Osteoblast (primary cell): ENCODE results near the gene PCCB. TPM values are rescaled to one million over a fixed set of nuclear protein-coding genes. Genes with fewer than 3 reads are reported as not detected.

Source experiments
- DNase-seq: peaks from one replicate; pipeline ENCODE4 v3.0.0; 2011; ENCODE audit warnings: low spot score, mixed read lengths; ENCODE audit not compliant: insufficient read length; ENCODE audit errors: missing footprints
- H2AFZ ChIP-seq: 2 replicates; pipeline ENCODE4 v1.6.0; 2011; ENCODE audit warnings: mild to moderate bottlenecking, low read length
- H3K27ac ChIP-seq: 2 replicates; pipeline ENCODE4 v1.5.1; 2011; ENCODE audit warnings: mild to moderate bottlenecking, low read depth, low read length, moderate library complexity
- H3K27me3 ChIP-seq: 2 replicates; pipeline ENCODE4 v1.6.0; 2012; ENCODE audit warnings: mild to moderate bottlenecking, control low read depth, inconsistent platforms, low read length, moderate library complexity; ENCODE audit not compliant: insufficient read depth
- H3K36me3 ChIP-seq: 2 replicates; pipeline ENCODE4 v1.5.1; 2011; ENCODE audit warnings: mild to moderate bottlenecking, low read length, control low read depth, moderate library complexity; ENCODE audit not compliant: insufficient read depth
- H3K4me1 ChIP-seq: 2 replicates; pipeline ENCODE4 v1.5.1; 2011; ENCODE audit warnings: mild to moderate bottlenecking, low read length, control low read depth, moderate library complexity; ENCODE audit not compliant: insufficient read depth
- H3K4me2 ChIP-seq: 2 replicates; pipeline ENCODE4 v1.6.0; 2011; ENCODE audit warnings: mild to moderate bottlenecking, low read length; ENCODE audit not compliant: insufficient read depth
- H3K4me3 ChIP-seq: fragments of 200-600 bp; sonication (generic); 3 replicates; pipeline ENCODE4 v1.5.1; 2012; ENCODE audit warnings: mild to moderate bottlenecking, low read length, inconsistent platforms; ENCODE audit not compliant: insufficient read depth
- H3K79me2 ChIP-seq: 2 replicates; pipeline ENCODE4 v1.6.0; 2012; ENCODE audit warnings: mild to moderate bottlenecking, low read length, control low read depth, inconsistent platforms; ENCODE audit not compliant: insufficient read depth
- H3K9me3 ChIP-seq: 2 replicates; pipeline ENCODE4 v1.5.1; 2011; ENCODE audit warnings: low read depth, low read length, control low read depth
- H4K20me1 ChIP-seq: 2 replicates; pipeline ENCODE4 v1.6.0; 2012; ENCODE audit warnings: mild to moderate bottlenecking, low read length, control low read depth; ENCODE audit not compliant: insufficient read depth
- CTCF ChIP-seq: IDR thresholded peaks from 2 replicates; pipeline ENCODE4 v1.5.1; 2011; ENCODE audit warnings: mild to moderate bottlenecking, low read depth, low read length, moderate library complexity; ENCODE audit errors: extremely low read depth
- total RNA-seq: library from RNA; depleted of rRNA; stranded (reverse); fragments of >200 nt; gene quantifications from 2 replicates; pipeline ENCODE4 v1.2.3, GENCODE V29; 2012

PCCB gene
- total RNA-seq, 1 donor: 53.9 TPM

GRCh38 chr3:136237961-136238649 is 12.0 kb upstream of the PCCB start:
- H3K27ac ChIP-seq: no peak overlapping the region
- TF ChIP-seq CTCF: no peak
- no peak overlapping the region for H2AFZ ChIP-seq
- no peaks in the 10 kb centered on the region for H3K9me3 ChIP-seq
- H3K4me3 ChIP-seq: no peak overlapping the region
- no peaks in the 10 kb centered on the region for H3K79me2 ChIP-seq
- no peak overlapping the region for H3K4me2 ChIP-seq
- no peaks in the 10 kb centered on the region for H4K20me1 ChIP-seq
- DNase-seq: no peak
- no peaks in the 10 kb centered on the region for H3K36me3 ChIP-seq
- H3K4me1 ChIP-seq: no peaks in the 10 kb centered on the region
- peaks cover 4% of the 10 kb centered on the region for H3K27me3 ChIP-seq

GRCh38 chr3:136239094-136239493 is 11.0 kb upstream of the PCCB start:
- H3K4me2 ChIP-seq: no peak overlapping the region
- H3K27me3 ChIP-seq: peaks cover 4% of the 10 kb centered on the region
- H3K36me3 ChIP-seq: no peaks in the 10 kb centered on the region
- H3K4me3 ChIP-seq: no peak overlapping the region
- H3K79me2 ChIP-seq: no peaks in the 10 kb centered on the region
- H3K4me1 ChIP-seq: no peaks in the 10 kb centered on the region
- H4K20me1 ChIP-seq: no peaks in the 10 kb centered on the region
- no peak overlapping the region for H2AFZ ChIP-seq
- no peak for DNase-seq
- TF ChIP-seq CTCF: no peak
- no peak overlapping the region for H3K27ac ChIP-seq
- no peaks in the 10 kb centered on the region for H3K9me3 ChIP-seq

GRCh38 chr3:136245691-136246090 is 4.4 kb upstream of the PCCB start:
- Histone ChIP-seq H3K36me3 (no peaks in the 10 kb centered on the region), H3K4me1 (peaks cover 1% of the 10 kb centered on the region), H3K4me2 (no peak overlapping the region), H4K20me1 (no peaks in the 10 kb centered on the region), H3K79me2 (no peaks in the 10 kb centered on the region), H3K27ac (no peak overlapping the region), H3K9me3 (no peaks in the 10 kb centered on the region), H2AFZ (no peak overlapping the region), H3K4me3 (no peak overlapping the region), H3K27me3 (no peaks in the 10 kb centered on the region)
- no peak for TF ChIP-seq CTCF
- DNase-seq: no peak

- Histone ChIP-seq H3K4me1 (peaks cover 10% of the 10 kb centered on the region), H3K4me3 (no peak overlapping the region), H3K36me3 (no peaks in the 10 kb centered on the region), H3K79me2 (peaks cover 16% of the 10 kb centered on the region), H3K27me3 (no peaks in the 10 kb centered on the region), H4K20me1 (no peaks in the 10 kb centered on the region), H3K27ac (no peak overlapping the region), H2AFZ (no peak overlapping the region), H3K4me2 (no peak overlapping the region), H3K9me3 (no peaks in the 10 kb centered on the region)
- peak; percentile 26 for DNase-seq
- no peak for TF ChIP-seq CTCF
Measured at GRCh38 chr3:136247436-136247835, 2.7 kb upstream of the PCCB start.
